NCI-H2107 (cell line): ENCODE data around the gene DHX58.

ENCODE experiments used
- DNase-seq: peaks from one replicate; lab custom pipeline; 2025; lab: John Stamatoyannopoulos, UW

Gene DHX58

GRCh38 chr17:42129109-42129837, 16.8 kb upstream of the DHX58 start:
- no peak for DNase-seq

GRCh38 chr17:42127414-42127813, 14.9 kb upstream of the DHX58 start:
- no peak for DNase-seq

GRCh38 chr17:42126836-42127235, 14.3 kb upstream of the DHX58 start:
- no peak for DNase-seq

- no peak for DNase-seq
These were observed 13.1 kb upstream of the DHX58 start for GRCh38 chr17:42125565-42125964.

- no peak for DNase-seq
These were observed 11.7 kb upstream of the DHX58 start for GRCh38 chr17:42124256-42124655.

- DNase-seq: no peak
These were observed 10.1 kb upstream of the DHX58 start, which contains the start of gene HSPB9 for GRCh38 chr17:42122371-42123303. Gene HSPB9, plus strand, starts transcription at chr17:42122804. Its CDS starts 47 bp downstream, at chr17:42122851.

- peak; percentile 71 for DNase-seq
These were observed 8.6 kb upstream of the DHX58 start, which contains the start of gene KAT2A for GRCh38 chr17:42120770-42121769. Gene KAT2A, minus strand, starts transcription at chr17:42121367. Its CDS starts 63 bp downstream, at chr17:42121304.

GRCh38 chr17:42120161-42120769, 7.8 kb upstream of the DHX58 start:
- DNase-seq: no peak

GRCh38 chr17:42119301-42119700, 6.8 kb upstream of the DHX58 start:
- no peak for DNase-seq

- no peak for DNase-seq
These were observed 6.0 kb upstream of the DHX58 start for GRCh38 chr17:42118545-42118944.

- DNase-seq: no peak
These were observed 5.6 kb upstream of the DHX58 start for GRCh38 chr17:42118126-42118510.

GRCh38 chr17:42117397-42118125, 5.0 kb upstream of the DHX58 start:
- no peak for DNase-seq

- peak; percentile 77 for DNase-seq
These were observed 4.3 kb upstream of the DHX58 start for GRCh38 chr17:42116705-42117396.

GRCh38 chr17:42114118-42114517, 1.6 kb upstream of the DHX58 start:
- DNase-seq: no peak

- no peak for DNase-seq
These were observed 967 bp upstream of the DHX58 start for GRCh38 chr17:42113293-42114069.

- DNase-seq: no peak
These were observed 503 bp downstream of the DHX58 start for GRCh38 chr17:42111871-42112551.

- DNase-seq: no peak
These were observed 1.3 kb downstream of the DHX58 start for GRCh38 chr17:42111265-42111636.
